ENCODE data around the gene PCNX2.

Gene PCNX2

GRCh38 chr1:233020426-233020825, 275.1 kb downstream of the PCNX2 start:
- no peak overlapping the region for H3K4me3 ChIP-seq (replicated peaks; ENCODE audit: low read depth, low read length)
- DNase-seq (ENCODE audit: low read depth): peak; percentile 38
- TF ChIP-seq CTCF (IDR thresholded peaks at IDR 0.05; ENCODE audit: low read length, missing control alignments): no peak

- no peak for TF ChIP-seq CTCF (IDR thresholded peaks at IDR 0.05; ENCODE audit: low read length, missing control alignments)
- no peak overlapping the region for H3K4me3 ChIP-seq (replicated peaks; ENCODE audit: low read depth, low read length)
- no peak for DNase-seq (ENCODE audit: low read depth)
Measured at GRCh38 chr1:233019778-233020325, 275.7 kb downstream of the PCNX2 start.

DNA sequence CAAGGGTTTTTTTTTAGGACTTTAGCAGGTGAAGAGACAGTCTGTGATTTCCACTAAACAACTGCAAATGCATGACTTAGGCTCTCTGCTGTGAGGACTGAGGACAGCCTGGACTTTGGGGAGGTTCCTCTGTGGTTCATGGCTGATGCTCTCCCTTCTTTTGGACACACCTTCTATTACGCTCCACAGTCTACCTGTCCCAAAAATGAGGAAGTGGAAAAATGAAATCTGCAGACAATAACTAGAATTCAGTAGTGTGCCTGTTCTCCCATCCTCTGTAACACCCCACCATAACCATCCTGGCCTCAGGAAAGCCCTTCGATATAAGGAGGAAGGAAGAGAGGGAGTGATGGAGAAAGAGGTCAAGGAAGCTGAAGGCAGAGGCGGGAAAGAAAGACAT, 276.4 kb downstream of the PCNX2 start:
- DNase-seq (ENCODE audit: low read depth): no peak
- H3K4me3 ChIP-seq (replicated peaks; ENCODE audit: low read depth, low read length): no peak overlapping the region
- no peak for TF ChIP-seq CTCF (IDR thresholded peaks at IDR 0.05; ENCODE audit: low read length, missing control alignments)

DNA sequence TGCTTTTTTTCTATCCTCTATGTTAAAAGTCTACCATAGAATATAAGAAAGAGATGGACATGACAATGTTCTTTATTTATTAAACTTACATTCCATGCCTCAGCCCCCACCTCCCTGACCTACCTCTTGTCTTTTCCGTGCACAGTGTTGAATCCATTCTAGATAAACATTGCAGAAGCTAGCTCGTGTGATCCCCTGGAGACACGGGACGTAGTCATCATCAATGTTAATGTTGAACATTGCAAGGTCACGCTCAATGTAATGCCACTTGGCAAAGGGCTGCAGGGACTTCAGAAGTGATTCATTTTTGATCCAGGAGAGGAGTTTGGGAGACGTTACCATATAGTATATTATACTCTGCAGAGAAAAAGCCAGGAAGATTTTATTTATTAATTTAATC, 278.7 kb downstream of the PCNX2 start:
- TF ChIP-seq CTCF (IDR thresholded peaks at IDR 0.05; ENCODE audit: low read length, missing control alignments): no peak
- H3K4me3 ChIP-seq (replicated peaks; ENCODE audit: low read depth, low read length): no peak overlapping the region
- DNase-seq (ENCODE audit: low read depth): no peak

DNA sequence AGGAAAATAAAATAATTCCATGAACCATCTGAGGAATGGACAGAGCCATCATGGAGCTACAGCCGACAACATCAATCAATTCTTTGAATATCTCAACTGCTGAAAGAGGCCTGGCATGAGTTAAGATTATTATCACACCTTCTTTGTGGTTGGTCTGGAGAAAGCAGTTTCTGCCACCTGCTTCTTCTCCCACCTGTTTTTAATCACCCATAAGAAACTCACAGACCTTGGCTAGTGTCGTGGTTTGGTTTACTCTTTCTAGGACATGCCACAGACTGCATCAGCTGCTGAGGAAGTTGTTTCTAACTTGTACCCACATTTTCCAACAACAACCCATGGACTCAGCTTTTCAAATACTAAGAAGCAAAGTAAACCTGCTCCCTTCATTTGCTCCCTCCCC, 279.6 kb downstream of the PCNX2 start:
- H3K4me3 ChIP-seq (replicated peaks; ENCODE audit: low read depth, low read length): no peak overlapping the region
- TF ChIP-seq CTCF (IDR thresholded peaks at IDR 0.05; ENCODE audit: low read length, missing control alignments): no peak
- no peak for DNase-seq (ENCODE audit: low read depth)

DNA sequence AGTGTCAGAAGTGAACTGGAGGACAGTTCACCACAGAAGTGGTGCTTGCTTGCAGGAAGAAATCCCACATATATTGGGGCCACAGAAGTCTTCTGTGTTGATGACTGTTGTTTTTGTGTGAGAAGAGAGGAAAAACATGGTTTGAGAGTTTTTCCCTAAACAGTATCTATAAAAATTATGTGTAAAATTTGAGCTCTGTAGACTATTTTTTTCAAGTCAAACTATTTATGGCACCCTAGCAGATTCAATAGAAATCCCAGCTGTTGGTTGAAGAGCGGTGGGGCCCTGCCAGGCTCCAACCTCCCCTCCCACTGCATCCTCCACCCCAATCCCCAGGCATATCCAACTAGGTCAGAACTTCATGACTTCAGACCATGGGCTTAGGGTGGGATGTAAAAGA, 283.5 kb downstream of the PCNX2 start:
- no peak overlapping the region for H3K4me3 ChIP-seq (replicated peaks; ENCODE audit: low read depth, low read length)
- DNase-seq (ENCODE audit: low read depth): no peak
- no peak for TF ChIP-seq CTCF (IDR thresholded peaks at IDR 0.05; ENCODE audit: low read length, missing control alignments)

DNA sequence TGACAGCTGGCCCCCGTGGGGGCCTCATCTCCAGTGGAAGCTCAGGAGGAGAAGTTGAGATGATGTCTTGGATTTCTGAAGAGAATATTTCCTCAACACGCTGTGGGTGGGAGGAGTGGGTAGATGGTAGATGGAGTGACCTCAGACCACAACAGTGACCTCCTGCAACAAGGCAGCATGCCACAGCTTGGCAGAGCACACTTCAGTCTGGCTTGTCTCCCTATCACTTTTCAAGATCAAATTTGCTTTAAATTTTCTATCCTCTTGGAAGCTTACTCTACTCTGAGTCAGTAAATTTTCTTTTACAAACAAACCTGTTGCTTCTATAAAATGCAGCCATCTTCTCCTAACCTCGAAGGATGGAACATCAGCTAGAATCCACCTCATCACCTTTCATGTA, 285.4 kb downstream of the PCNX2 start:
- H3K4me3 ChIP-seq (replicated peaks; ENCODE audit: low read depth, low read length): no peak overlapping the region
- DNase-seq (ENCODE audit: low read depth): no peak
- no peak for TF ChIP-seq CTCF (IDR thresholded peaks at IDR 0.05; ENCODE audit: low read length, missing control alignments)
